H1 (cell line): ENCODE measurements around the gene VAX1. TPM values are rescaled to one million over a fixed set of nuclear protein-coding genes. Genes with fewer than 3 reads are reported as not detected.

Experiments
- CTCF ChIA-PET: fragments of 300-600 bp; sonication (Branson Sonifier 250); formaldehyde crosslinking; loops from one replicate; lab custom pipeline; 2021; ENCODE audit not compliant: partially characterized antibody; lab: Charles Lee
- POLR2A ChIA-PET: fragments of 300-600 bp; sonication (Branson Sonifier 250); formaldehyde crosslinking; loops from one replicate; lab custom pipeline; 2021; ENCODE audit warnings: inconsistent platforms; ENCODE audit not compliant: partially characterized antibody; lab: Charles Lee
- DNase-seq, 2 experiments: peaks; one replicate each; pipeline versions ENCODE4 v3.0.0 to v3.0.0-alpha.2; 2010 to 2022; ENCODE audit warnings: low spot score in 2 of 2, low read depth in 1 of 2, mixed read lengths in 1 of 2
- FAIRE-seq: peaks from 2 replicates; lab custom pipeline; 2011; peaks lifted over from hg19 to GRCh38; lab: Jason Lieb, UNC
- H2AFZ ChIP-seq: 2 replicates; pipeline ENCODE4 v1.8.1; 2012; ENCODE audit warnings: low read length, inconsistent platforms
- H2AK5ac ChIP-seq: 2 replicates; pipeline ENCODE4 v1.6.1; 2013; ENCODE audit warnings: low read depth, low read length
- H2BK120ac ChIP-seq: replicated peaks from 2 replicates; pipeline ENCODE3; 2013; ENCODE audit warnings: low read depth, low read length, inconsistent platforms
- H2BK12ac ChIP-seq: 2 replicates; pipeline ENCODE4 v1.6.1; 2013; ENCODE audit warnings: low read depth, low read length
- H2BK15ac ChIP-seq: 2 replicates; pipeline ENCODE4 v1.6.1; 2013; ENCODE audit warnings: low read length
- H2BK20ac ChIP-seq: 2 replicates; pipeline ENCODE4 v1.6.1; 2013; ENCODE audit warnings: low read length
- H2BK5ac ChIP-seq: 2 replicates; pipeline ENCODE4 v1.6.1; 2013; ENCODE audit warnings: low read depth, low read length
- H3K14ac ChIP-seq: 2 replicates; pipeline ENCODE4 v1.6.1; 2013; ENCODE audit warnings: inconsistent platforms; ENCODE audit not compliant: insufficient read length
- H3K18ac ChIP-seq: 2 replicates; pipeline ENCODE4 v1.6.1; 2013; ENCODE audit warnings: low read length; ENCODE audit errors: extremely low read depth
- H3K23ac ChIP-seq: 2 replicates; pipeline ENCODE4 v1.6.1; 2013; ENCODE audit warnings: inconsistent platforms; ENCODE audit not compliant: insufficient read length
- H3K23me2 ChIP-seq: 2 replicates; pipeline ENCODE4 v1.6.1; 2013; ENCODE audit warnings: low read depth, low read length
- H3K27ac ChIP-seq: 2 replicates; pipeline ENCODE4 v1.6.1; 2011; ENCODE audit warnings: low read depth, low read length, inconsistent platforms
- H3K27me3 ChIP-seq, 4 experiments: replicated peaks in 1 of 4; 1 replicate in 1 of 4; 2 replicates in 3 of 4; pipeline versions ENCODE4 v1.6.1 to v1.8.1; 2011 to 2013; ENCODE audit warnings: low read length in 3 of 4, mild to moderate bottlenecking in 3 of 4, inconsistent platforms in 2 of 4, mixed read lengths in 2 of 4, moderate library complexity in 1 of 4; ENCODE audit not compliant: control insufficient read depth in 3 of 4, insufficient read depth in 3 of 4; ENCODE audit errors: extremely low read depth in 1 of 4
- H3K36me3 ChIP-seq, 4 experiments: 2 replicates each; pipeline versions ENCODE4 v1.6.1 to v1.8.1; 2011 to 2013; ENCODE audit warnings: mild to moderate bottlenecking in 4 of 4, low read length in 3 of 4, moderate library complexity in 2 of 4, control low read depth in 1 of 4, inconsistent platforms in 1 of 4; ENCODE audit not compliant: insufficient read depth in 4 of 4, control insufficient read depth in 2 of 4
- H3K4ac ChIP-seq: replicated peaks from 2 replicates; pipeline ENCODE3; 2013; ENCODE audit warnings: low read length, low read depth, mixed read lengths, inconsistent platforms; ENCODE audit not compliant: insufficient read length
- H3K4me1 ChIP-seq, 4 experiments: replicated peaks in 1 of 4; 1 replicate in 1 of 4; 2 replicates in 3 of 4; pipeline versions ENCODE4 v1.6.1 to v1.8.1; 2011 to 2013; ENCODE audit warnings: low read length in 3 of 4, inconsistent platforms in 2 of 4, mixed read lengths in 1 of 4; ENCODE audit not compliant: insufficient read depth in 4 of 4, control insufficient read depth in 3 of 4
- H3K4me2 ChIP-seq, 2 experiments: 2 replicates each; pipeline versions ENCODE4 v1.6.1 to v1.8.1; 2011 to 2013; ENCODE audit warnings: low read depth in 2 of 2, low read length in 2 of 2, control low read depth in 1 of 2, inconsistent platforms in 1 of 2, mild to moderate bottlenecking in 1 of 2; ENCODE audit not compliant: insufficient read depth in 1 of 2
- H3K4me3 ChIP-seq, 4 experiments: fragments of 200-600, 300-600 bp in 1 of 4; sonication (generic), shearing (Covaris generic), sonication (Bioruptor Twin) in 1 of 4; 2 replicates each; pipeline versions ENCODE4 v1.5.1 to v1.8.1; 2011 to 2016; ENCODE audit warnings: low read length in 4 of 4, low read depth in 3 of 4, control low read depth in 2 of 4, inconsistent platforms in 2 of 4, mild to moderate bottlenecking in 2 of 4, mixed read lengths in 1 of 4, moderate library complexity in 1 of 4; ENCODE audit not compliant: insufficient read depth in 2 of 4; ENCODE audit errors: extremely low read depth in 1 of 4
- H3K56ac ChIP-seq: replicated peaks from 2 replicates; pipeline ENCODE3; 2013; ENCODE audit warnings: low read depth, mild to moderate bottlenecking, mixed read lengths, low read length, inconsistent platforms; ENCODE audit not compliant: insufficient read length
- H3K79me1 ChIP-seq: 2 replicates; pipeline ENCODE4 v1.6.1; 2013; ENCODE audit warnings: low read depth, low read length, control low read depth
- H3K79me2 ChIP-seq, 2 experiments: 2 replicates each; pipeline versions ENCODE4 v1.6.1 to v1.8.1; 2012 to 2013; ENCODE audit warnings: low read length in 2 of 2, mild to moderate bottlenecking in 2 of 2, inconsistent platforms in 1 of 2; ENCODE audit not compliant: insufficient read depth in 2 of 2, control insufficient read depth in 1 of 2
- H3K9ac ChIP-seq, 4 experiments: replicated peaks in 1 of 4; 1 replicate in 1 of 4; 2 replicates in 3 of 4; pipeline versions ENCODE4 v1.6.1 to v1.8.1; 2011 to 2013; ENCODE audit warnings: low read depth in 3 of 4, low read length in 3 of 4, control low read depth in 2 of 4, mild to moderate bottlenecking in 2 of 4, moderate library complexity in 2 of 4, inconsistent platforms in 1 of 4; ENCODE audit errors: extremely low read depth in 1 of 4
- H3K9me3 ChIP-seq, 2 experiments: 2 replicates each; pipeline versions ENCODE4 v1.6.1 to v1.8.1; 2012 to 2013; ENCODE audit warnings: mild to moderate bottlenecking in 2 of 2, moderate library complexity in 2 of 2, control low read depth in 1 of 2, inconsistent platforms in 1 of 2, low read depth in 1 of 2, low read length in 1 of 2, mixed read lengths in 1 of 2; ENCODE audit not compliant: insufficient read depth in 2 of 2
- H4K20me1 ChIP-seq, 2 experiments: replicated peaks in 1 of 2; 2 replicates each; pipeline versions ENCODE3 to v1.8.1; 2011 to 2013; ENCODE audit warnings: inconsistent platforms in 2 of 2, low read length in 2 of 2, mild to moderate bottlenecking in 1 of 2; ENCODE audit not compliant: insufficient read depth in 2 of 2, control insufficient read depth in 1 of 2
- H4K5ac ChIP-seq: 2 replicates; pipeline ENCODE4 v1.6.1; 2013; ENCODE audit warnings: low read length, low read depth, mixed read lengths, inconsistent platforms; ENCODE audit not compliant: insufficient read length
- H4K8ac ChIP-seq: 2 replicates; pipeline ENCODE4 v1.8.0; 2013; ENCODE audit warnings: mild to moderate bottlenecking, moderate library complexity, low read length, inconsistent platforms; ENCODE audit not compliant: insufficient read depth; ENCODE audit errors: extremely low read depth
- H4K91ac ChIP-seq: replicated peaks from 2 replicates; pipeline ENCODE3; 2013; ENCODE audit warnings: low read length, mixed read lengths, inconsistent platforms; ENCODE audit not compliant: insufficient read length
- EGR1 ChIP-seq: IDR thresholded peaks from 2 replicates; pipeline ENCODE4 v1.6.1; 2011; ENCODE audit warnings: low read depth, low read length, borderline replicate concordance
- EZH2 ChIP-seq: fragments of 200-600 bp; sonication (generic); IDR thresholded peaks from 2 replicates; pipeline ENCODE4 v1.7.1; 2012; ENCODE audit warnings: low read depth, mild to moderate bottlenecking, moderate library complexity, low read length, inconsistent platforms; ENCODE audit not compliant: severe bottlenecking
- JUN ChIP-seq: IDR thresholded peaks from 2 replicates; pipeline ENCODE4 v1.6.1; 2011; ENCODE audit warnings: low read depth, mild to moderate bottlenecking, improper control_type of control experiment, low read length
- KDM4A ChIP-seq: IDR thresholded peaks from one replicate; pipeline ENCODE4 v1.7.1; 2012; ENCODE audit warnings: low read depth, mild to moderate bottlenecking, moderate library complexity, low read length, inconsistent platforms; ENCODE audit not compliant: severe bottlenecking
- RNF2 ChIP-seq: fragments of 200-900, 300-1000 bp; sonication (generic); IDR thresholded peaks from 2 replicates; pipeline ENCODE4 v1.7.1; 2016; ENCODE audit warnings: borderline replicate concordance, low read depth, mild to moderate bottlenecking, antibody characterized with exemption, low read length; ENCODE audit not compliant: poor library complexity, severe bottlenecking; ENCODE audit errors: missing control alignments
- SUZ12 ChIP-seq: fragments of 200-600 bp; sonication (generic); IDR thresholded peaks from 2 replicates; pipeline ENCODE4 v1.6.1; 2012; ENCODE audit warnings: mild to moderate bottlenecking, inconsistent platforms, low read length, moderate library complexity, mixed read lengths
- TBP ChIP-seq: IDR thresholded peaks from 2 replicates; pipeline ENCODE4 v1.6.1; 2011; ENCODE audit warnings: low read depth, low read length, improper control_type of control experiment
- WGBS, 2 experiments: shearing (Covaris generic) in 1 of 2; methylation state at CpG; one replicate each; pipeline versions ENCODE4 v1.1.6 to v1.1.7; 2013 to 2015; ENCODE audit warnings: low lambda C conversion rate in 2 of 2, mixed read lengths in 2 of 2, inconsistent platforms in 1 of 2, low coverage in 1 of 2, missing lambda C conversion rate in 1 of 2; ENCODE audit not compliant: insufficient replicate concordance in 2 of 2, insufficient coverage in 1 of 2, insufficient read length in 1 of 2; ENCODE audit errors: extremely low coverage in 1 of 2, missing lambda C conversion rate in 1 of 2; 5-methylcytosine and 5-hydroxymethylcytosine counted together
- polyA plus RNA-seq, 7 experiments: library from polyadenylated mRNA; depleted of rRNA in 3 of 7; stranded (reverse) in 5 of 7; unstranded in 2 of 7; fragments of >200 nt in 5 of 7; fragments of 200-250 nt in 2 of 7; gene quantifications; 1 replicate in 5 of 7; 2 replicates in 1 of 7; 4 replicates in 1 of 7; pipeline versions ENCODE4 v1.2.1 to v1.2.3, GENCODE V29; 2011 to 2013; ENCODE audit warnings: missing spikeins in 2 of 7, mixed read lengths in 2 of 7
- total RNA-seq: library from RNA; stranded (reverse); fragmentation: NEBNext Ultra II Directional; extraction: Animal tissue kit (Norgen Biotek cat#: 25700); gene quantifications from 2 replicates; pipeline ENCODE4 v1.2.1, GENCODE V29; 2021
- TF ChIP-seq, protein P1 (sequence below): IDR thresholded peaks from 2 replicates; pipeline ENCODE4 v1.6.1; 2012; ENCODE audit warnings: low read length, inconsistent platforms

Gene VAX1
- total and polyA plus RNA-seq, 2 of the 8 experiments (the other 6 are each of a cell fraction or from before 2014, with no cell fraction given) = not detected

- FAIRE-seq = no peak
- Histone ChIP-seq H4K91ac (no peak overlapping the region), H3K9ac (no peak overlapping the region), H2BK5ac (no peak overlapping the region), H3K56ac (no peak overlapping the region), H3K23me2 (peaks cover 5% of the 10 kb centered on the region; the same call in 1 of the 2 replicates), H3K36me3 (peaks cover 0 to 7% (median 0%) of the 10 kb centered on the region in 4 experiments; a peak in 1 of 8 replicates), H2BK15ac (no peak overlapping the region), H3K14ac (no peak overlapping the region), H3K79me2 (no peaks in the 10 kb centered on the region), H3K9me3 (no peaks in the 10 kb centered on the region), H3K79me1 (no peaks in the 10 kb centered on the region), H3K4me2 (peak overlapping the region; percentile 68 to 78), H3K27ac (no peak overlapping the region), H3K4me3 (peak overlapping the region; percentile 10 to 55 (median 30); a peak in 7 of 8 replicates), H2AK5ac (no peak overlapping the region), H4K8ac (no peak overlapping the region), H4K5ac (no peak overlapping the region), H3K18ac (peak overlapping the region; percentile 38; the same call in 1 of the 2 replicates), H3K23ac (no peak overlapping the region), H2BK12ac (peak overlapping the region; percentile 43; the same call in 1 of the 2 replicates), H2BK20ac (no peak overlapping the region), H2AFZ (no peak overlapping the region), H3K4me1 (peaks cover 3 to 32% (median 16%) of the 10 kb centered on the region in 4 experiments), H2BK120ac (no peak overlapping the region), H3K4ac (no peak overlapping the region), H4K20me1 (peaks cover 9 to 12% of the 10 kb centered on the region in 2 experiments), H3K27me3 (peaks cover 96 to 99% (median 98%) of the 10 kb centered on the region in 4 experiments)
- POLR2A ChIA-PET = interaction anchor here (0.8 to 4.5 kb wide), 2 partner anchors 27 to 30 kb away, joined by 3 to 24 read pairs; no protein-coding TSS in a partner anchor
- peak in 1 of 2 experiments; percentile 74 for DNase-seq
- WGBS, 2 experiments = 1% methylated on average over 53 of the region's 98 CpGs; no CpG with 5 or more reads in 1 of the 2 experiments
- CTCF ChIA-PET = interaction anchor here (1.2 to 13.8 kb wide), 6 partner anchors 11 to 349 kb away, joined by 4 to 212 read pairs (median 8); no protein-coding TSS in a partner anchor
- TF ChIP-seq RNF2 (peak; percentile 92), JUN (no peak), EGR1 (peak; percentile 66; the same call in 1 of the 2 replicates), SUZ12 (peak; percentile 90), TBP (peak; percentile 20; the same call in 1 of the 2 replicates), KDM4A (peak; percentile 53), EZH2 (peak; percentile 79)
- TF ChIP-seq, protein P1, sequence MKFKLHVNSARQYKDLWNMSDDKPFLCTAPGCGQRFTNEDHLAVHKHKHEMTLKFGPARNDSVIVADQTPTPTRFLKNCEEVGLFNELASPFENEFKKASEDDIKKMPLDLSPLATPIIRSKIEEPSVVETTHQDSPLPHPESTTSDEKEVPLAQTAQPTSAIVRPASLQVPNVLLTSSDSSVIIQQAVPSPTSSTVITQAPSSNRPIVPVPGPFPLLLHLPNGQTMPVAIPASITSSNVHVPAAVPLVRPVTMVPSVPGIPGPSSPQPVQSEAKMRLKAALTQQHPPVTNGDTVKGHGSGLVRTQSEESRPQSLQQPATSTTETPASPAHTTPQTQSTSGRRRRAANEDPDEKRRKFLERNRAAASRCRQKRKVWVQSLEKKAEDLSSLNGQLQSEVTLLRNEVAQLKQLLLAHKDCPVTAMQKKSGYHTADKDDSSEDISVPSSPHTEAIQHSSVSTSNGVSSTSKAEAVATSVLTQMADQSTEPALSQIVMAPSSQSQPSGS = no peak
Observed at GRCh38 chr10:117137031-117137910, 799 bp downstream of the VAX1 start.
